Measurements from ENCODE around the gene PHF13. TPM values are rescaled to one million over a fixed set of nuclear protein-coding genes. Genes with fewer than 3 reads are reported as not detected.

The PHF13 gene
- polyA plus RNA-seq, 1 donor (not counting 4 experiments of a cell fraction or from before 2014, with no cell fraction given), result 4.5 TPM

DNA sequence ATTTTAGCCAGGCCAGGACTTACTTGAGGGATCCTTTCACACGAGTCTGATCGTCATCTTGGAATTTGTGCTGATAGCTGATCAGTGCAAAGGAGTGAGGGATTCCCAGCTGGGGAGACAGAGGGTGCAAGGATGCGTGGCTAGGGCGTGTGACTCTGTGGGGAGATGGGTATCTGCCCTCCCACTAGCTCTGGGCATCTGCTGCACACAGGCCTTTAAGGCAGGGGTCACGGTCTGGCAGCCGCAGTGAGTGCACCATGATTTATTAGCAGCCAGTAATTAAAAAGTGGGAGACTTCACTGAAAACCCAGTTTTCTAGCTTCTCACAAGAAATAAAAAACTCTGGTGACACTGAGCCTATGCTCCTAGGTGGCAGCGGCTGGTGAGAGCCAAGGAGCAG is 31.5 kb downstream of the PHF13 start:
- FAIRE-seq (no peak), DNase-seq (ENCODE audit: low read depth, low spot score) (no peak)
- no peaks in the 10 kb centered on the region for H4K20me1 ChIP-seq (ENCODE audit: control insufficient read depth, extremely low read depth, insufficient read depth, low read length)
- H3K4me1 ChIP-seq (ENCODE audit: control insufficient read depth, extremely low read depth, insufficient read depth, low read length), result no peaks in the 10 kb centered on the region
- no peaks in the 10 kb centered on the region for H3K9me1 ChIP-seq (ENCODE audit: control insufficient read depth, extremely low read depth, insufficient read depth, low read length)
- dilution Hi-C loops (cut with MboI; ENCODE audit: extremely low pct_ligation_motif_present, low sequenced_read_pairs), result no loop called here
- H3K9ac ChIP-seq (ENCODE audit: control insufficient read depth, extremely low read depth, insufficient read depth, low read length), result no peak overlapping the region
- no peaks in the 10 kb centered on the region for H3K27me3 ChIP-seq (ENCODE audit: control insufficient read depth, extremely low read depth, insufficient read depth, low read length)
- H2AFZ ChIP-seq (ENCODE audit: control insufficient read depth, low read length), result no peak overlapping the region
- no peaks in the 10 kb centered on the region for H3K9me3 ChIP-seq (ENCODE audit: control insufficient read depth, low read depth, low read length)
- no peaks in the 10 kb centered on the region for H3K79me2 ChIP-seq (ENCODE audit: control insufficient read depth, insufficient read depth, low read length)
- H3K4me3 ChIP-seq (ENCODE audit: control insufficient read depth in 2 of 3, extremely low read depth in 1 of 3, insufficient read depth in 2 of 3, low read depth in 1 of 3, low read length in 3 of 3), result no peak overlapping the region
- no peak for TF ChIP-seq EZH2 (IDR thresholded peaks at IDR 0.05; ENCODE audit: low read length)
- TF ChIP-seq, protein P1, sequence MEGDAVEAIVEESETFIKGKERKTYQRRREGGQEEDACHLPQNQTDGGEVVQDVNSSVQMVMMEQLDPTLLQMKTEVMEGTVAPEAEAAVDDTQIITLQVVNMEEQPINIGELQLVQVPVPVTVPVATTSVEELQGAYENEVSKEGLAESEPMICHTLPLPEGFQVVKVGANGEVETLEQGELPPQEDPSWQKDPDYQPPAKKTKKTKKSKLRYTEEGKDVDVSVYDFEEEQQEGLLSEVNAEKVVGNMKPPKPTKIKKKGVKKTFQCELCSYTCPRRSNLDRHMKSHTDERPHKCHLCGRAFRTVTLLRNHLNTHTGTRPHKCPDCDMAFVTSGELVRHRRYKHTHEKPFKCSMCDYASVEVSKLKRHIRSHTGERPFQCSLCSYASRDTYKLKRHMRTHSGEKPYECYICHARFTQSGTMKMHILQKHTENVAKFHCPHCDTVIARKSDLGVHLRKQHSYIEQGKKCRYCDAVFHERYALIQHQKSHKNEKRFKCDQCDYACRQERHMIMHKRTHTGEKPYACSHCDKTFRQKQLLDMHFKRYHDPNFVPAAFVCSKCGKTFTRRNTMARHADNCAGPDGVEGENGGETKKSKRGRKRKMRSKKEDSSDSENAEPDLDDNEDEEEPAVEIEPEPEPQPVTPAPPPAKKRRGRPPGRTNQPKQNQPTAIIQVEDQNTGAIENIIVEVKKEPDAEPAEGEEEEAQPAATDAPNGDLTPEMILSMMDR (optimal IDR thresholded peaks at IDR 0.05 in 1 of 3, IDR thresholded peaks at IDR 0.05 in 1 of 3, conservative IDR thresholded peaks at IDR 0.05 in 1 of 3; ENCODE audit: extremely low read depth in 1 of 3, insufficient read depth in 2 of 3, low read length in 3 of 3), result no peak
- H3K27ac ChIP-seq (ENCODE audit: control insufficient read depth, insufficient read depth, low read length), result no peak overlapping the region
- H3K4me2 ChIP-seq (ENCODE audit: control insufficient read depth, extremely low read depth, insufficient read depth, low read depth, low read length), result no peak overlapping the region
- H3K36me3 ChIP-seq (ENCODE audit: control insufficient read depth in 2 of 2, extremely low read depth in 1 of 2, insufficient read depth in 2 of 2, low read length in 2 of 2), result peaks cover 26 to 32% of the 10 kb centered on the region in 2 experiments

DNA sequence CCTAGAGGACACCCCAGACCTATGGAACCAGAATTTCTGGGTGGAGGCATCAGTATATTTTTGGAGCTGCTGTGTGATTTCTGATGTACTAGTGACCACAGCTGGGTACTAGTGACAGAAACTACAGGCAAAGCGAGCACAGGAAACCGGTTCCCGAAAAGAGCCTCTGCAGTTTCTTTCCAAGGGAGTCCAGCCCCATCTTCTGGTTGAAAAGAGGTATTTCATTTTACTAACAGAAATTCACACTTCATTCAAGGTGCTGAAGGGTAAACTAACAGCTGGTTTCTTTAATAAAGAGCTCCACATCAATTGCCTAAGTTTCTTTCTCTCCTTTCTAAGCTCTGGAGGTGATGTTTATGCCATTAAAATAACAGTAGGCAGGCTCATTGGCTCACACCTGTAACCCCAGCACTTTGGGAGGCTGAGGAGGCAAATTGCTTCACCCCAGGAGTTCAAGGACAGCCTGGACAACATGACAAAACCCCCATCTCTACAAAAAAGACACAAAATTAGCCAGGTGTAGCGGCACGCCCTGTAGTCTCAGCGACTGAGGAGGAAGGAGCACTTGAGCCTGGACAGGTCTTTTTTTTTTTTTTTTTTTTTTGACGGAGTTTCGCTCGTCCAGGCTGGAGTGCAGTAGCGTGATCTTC is 33.1 kb downstream of the PHF13 start:
- H3K9me3 ChIP-seq (ENCODE audit: control insufficient read depth, low read depth, low read length), result no peaks in the 10 kb centered on the region
- H3K27ac ChIP-seq (ENCODE audit: control insufficient read depth, insufficient read depth, low read length), result no peak overlapping the region
- H4K20me1 ChIP-seq (ENCODE audit: control insufficient read depth, extremely low read depth, insufficient read depth, low read length), result no peaks in the 10 kb centered on the region
- no peaks in the 10 kb centered on the region for H3K9me1 ChIP-seq (ENCODE audit: control insufficient read depth, extremely low read depth, insufficient read depth, low read length)
- no peak overlapping the region for H3K4me3 ChIP-seq (ENCODE audit: control insufficient read depth in 2 of 3, extremely low read depth in 1 of 3, insufficient read depth in 2 of 3, low read depth in 1 of 3, low read length in 3 of 3)
- FAIRE-seq, result peak; percentile 46
- no peaks in the 10 kb centered on the region for H3K27me3 ChIP-seq (ENCODE audit: control insufficient read depth, extremely low read depth, insufficient read depth, low read length)
- no peaks in the 10 kb centered on the region for H3K4me1 ChIP-seq (ENCODE audit: control insufficient read depth, extremely low read depth, insufficient read depth, low read length)
- peaks cover 26 to 36% of the 10 kb centered on the region in 2 experiments for H3K36me3 ChIP-seq (ENCODE audit: control insufficient read depth in 2 of 2, extremely low read depth in 1 of 2, insufficient read depth in 2 of 2, low read length in 2 of 2)
- TF ChIP-seq EZH2 (IDR thresholded peaks at IDR 0.05; ENCODE audit: low read length), result no peak
- TF ChIP-seq, protein P1 (optimal IDR thresholded peaks at IDR 0.05 in 1 of 3, IDR thresholded peaks at IDR 0.05 in 1 of 3, conservative IDR thresholded peaks at IDR 0.05 in 1 of 3; ENCODE audit: extremely low read depth in 1 of 3, insufficient read depth in 2 of 3, low read length in 3 of 3), result peak; percentile 29 to 59 (median 49)
- no peak overlapping the region for H3K9ac ChIP-seq (ENCODE audit: control insufficient read depth, extremely low read depth, insufficient read depth, low read length)
- no peak for DNase-seq (ENCODE audit: low read depth, low spot score)
- dilution Hi-C loops (cut with MboI; ENCODE audit: extremely low pct_ligation_motif_present, low sequenced_read_pairs), result no loop called here
- no peak overlapping the region for H2AFZ ChIP-seq (ENCODE audit: control insufficient read depth, low read length)
- no peaks in the 10 kb centered on the region for H3K79me2 ChIP-seq (ENCODE audit: control insufficient read depth, insufficient read depth, low read length)
- H3K4me2 ChIP-seq (ENCODE audit: control insufficient read depth, extremely low read depth, insufficient read depth, low read depth, low read length), result no peak overlapping the region
